GM20000 (cell line): ENCODE measurements around the gene NISCH.

Experiments
- DNase-seq: peaks from one replicate; pipeline ENCODE4 v3.0.0; 2012; ENCODE audit warnings: low spot score
- CTCF ChIP-seq: IDR thresholded peaks from 2 replicates; pipeline ENCODE4 v1.5.1; 2012; ENCODE audit warnings: mild to moderate bottlenecking, control low read depth; ENCODE audit errors: extremely low read depth, missing control alignments

Gene NISCH

GRCh38 chr3:52533623-52534280 lies 78.3 kb downstream of the NISCH start, which contains the start of gene NT5DC2:
Gene NT5DC2 (minus strand): TSS chr3:52533857. CDS start chr3:52533737, 120 bp downstream.
- DNase-seq, result peak; percentile 99
- no peak for TF ChIP-seq CTCF

GRCh38 chr3:52534281-52535183 lies 79.1 kb downstream of the NISCH start:
- TF ChIP-seq CTCF, result no peak
- DNase-seq, result peak; percentile 18

- DNase-seq, result no peak
- TF ChIP-seq CTCF, result no peak
These were observed 80.2 kb downstream of the NISCH start for GRCh38 chr3:52535411-52536111.

DNA sequence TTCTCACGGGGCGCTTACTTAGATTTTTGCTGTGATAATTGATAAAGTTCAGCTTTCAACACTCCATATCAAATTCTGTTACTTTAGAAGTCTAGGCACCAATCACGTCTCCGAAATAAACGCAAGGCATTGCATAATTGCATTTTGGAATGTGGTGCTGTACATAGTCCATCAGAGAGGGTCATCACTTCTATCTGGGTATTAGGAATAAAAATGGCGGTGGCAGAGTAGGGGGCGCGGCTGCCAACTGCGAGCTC lies 80.6 kb downstream of the NISCH start:
- TF ChIP-seq CTCF, result no peak
- no peak for DNase-seq

- DNase-seq, result peak; percentile 97
- TF ChIP-seq CTCF, result no peak
These were observed 81.2 kb downstream of the NISCH start, which contains the start of gene UQCC5 for GRCh38 chr3:52536369-52537164. Gene UQCC5 (plus strand): TSS chr3:52536605. CDS start chr3:52536756, 151 bp downstream.

DNA sequence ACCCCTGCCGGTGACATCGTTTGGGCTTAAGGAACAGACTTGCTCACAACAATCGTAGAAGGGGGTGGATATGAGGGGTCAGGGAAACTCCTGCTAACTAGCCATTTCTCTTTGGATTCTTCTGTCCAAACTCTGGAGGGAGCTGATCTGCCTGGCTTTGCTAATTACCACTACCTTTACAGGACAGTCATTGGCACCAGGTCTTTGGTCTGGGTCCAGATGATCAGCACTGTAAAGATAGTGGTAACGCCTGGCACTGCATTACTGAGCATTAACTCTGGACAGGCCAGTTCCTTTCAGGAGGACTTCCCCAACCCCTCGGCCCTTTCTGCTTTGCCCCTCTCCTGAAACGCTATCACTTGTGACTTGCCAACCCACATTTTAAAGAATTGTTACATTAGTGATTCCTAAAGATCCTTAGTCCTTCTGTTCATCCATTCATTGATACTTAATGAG lies 81.8 kb downstream of the NISCH start:
- no peak for DNase-seq
- TF ChIP-seq CTCF, result no peak
